Activated CD8-positive, alpha-beta memory T cell treated with anti-CD3 and anti-CD28 coated beads, Interleukin-2, amount 50 U/mL, for 24 hours (primary cell): Measurements from ENCODE around the gene NKAIN4.
"Not testable (repeated sequence)": the region's sequence is repeated elsewhere in the genome, so short reads cannot be mapped to it uniquely, and the experiment has no call there.

ENCODE experiments used
- DNase-seq: peaks from one replicate; pipeline ENCODE4 v3.0.0-alpha.2; 2020; ENCODE audit errors: extremely low read depth

Gene NKAIN4

DNA sequence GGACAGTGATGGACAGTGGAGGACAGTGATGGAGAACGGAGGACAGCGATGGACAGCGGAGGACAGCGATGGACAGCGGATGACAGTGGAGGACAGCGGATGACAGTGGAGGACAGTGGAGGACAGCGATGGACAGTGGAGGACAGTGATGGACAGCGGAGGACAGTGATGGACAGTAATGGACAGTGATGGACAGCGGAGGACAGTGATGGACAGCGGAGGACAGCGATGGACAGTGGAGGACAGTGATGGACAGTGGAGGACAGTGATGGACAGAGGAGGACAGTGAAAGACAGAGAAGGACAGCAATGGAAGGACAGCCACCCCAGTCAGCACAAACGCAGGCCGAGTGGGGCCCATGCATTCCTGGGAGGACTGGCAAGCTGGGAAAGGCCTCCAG lies 3.4 kb upstream of the NKAIN4 start:
- no peak for DNase-seq

DNA sequence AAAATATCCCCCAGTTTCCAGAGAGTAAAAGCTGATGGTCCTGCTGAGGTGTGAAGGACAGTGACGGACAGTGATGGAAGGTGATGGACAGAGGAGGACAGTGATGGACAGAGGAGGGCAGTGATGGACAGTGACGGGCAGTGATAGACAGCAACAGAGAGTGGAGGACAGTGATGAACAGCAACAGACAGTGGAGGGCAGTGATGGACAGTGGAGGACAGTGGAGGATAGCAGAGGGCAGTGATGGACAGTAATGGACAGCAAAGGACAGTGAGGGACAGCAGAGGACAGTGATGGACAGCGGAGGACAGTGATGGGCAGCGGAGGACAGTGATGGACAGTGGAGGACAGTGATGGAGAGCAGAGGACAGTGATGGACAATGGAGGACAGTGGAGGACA lies 2.7 kb upstream of the NKAIN4 start:
- no peak for DNase-seq

- no peak for DNase-seq
These were observed 1.9 kb upstream of the NKAIN4 start for GRCh38 chr20:63255931-63256704.

DNA sequence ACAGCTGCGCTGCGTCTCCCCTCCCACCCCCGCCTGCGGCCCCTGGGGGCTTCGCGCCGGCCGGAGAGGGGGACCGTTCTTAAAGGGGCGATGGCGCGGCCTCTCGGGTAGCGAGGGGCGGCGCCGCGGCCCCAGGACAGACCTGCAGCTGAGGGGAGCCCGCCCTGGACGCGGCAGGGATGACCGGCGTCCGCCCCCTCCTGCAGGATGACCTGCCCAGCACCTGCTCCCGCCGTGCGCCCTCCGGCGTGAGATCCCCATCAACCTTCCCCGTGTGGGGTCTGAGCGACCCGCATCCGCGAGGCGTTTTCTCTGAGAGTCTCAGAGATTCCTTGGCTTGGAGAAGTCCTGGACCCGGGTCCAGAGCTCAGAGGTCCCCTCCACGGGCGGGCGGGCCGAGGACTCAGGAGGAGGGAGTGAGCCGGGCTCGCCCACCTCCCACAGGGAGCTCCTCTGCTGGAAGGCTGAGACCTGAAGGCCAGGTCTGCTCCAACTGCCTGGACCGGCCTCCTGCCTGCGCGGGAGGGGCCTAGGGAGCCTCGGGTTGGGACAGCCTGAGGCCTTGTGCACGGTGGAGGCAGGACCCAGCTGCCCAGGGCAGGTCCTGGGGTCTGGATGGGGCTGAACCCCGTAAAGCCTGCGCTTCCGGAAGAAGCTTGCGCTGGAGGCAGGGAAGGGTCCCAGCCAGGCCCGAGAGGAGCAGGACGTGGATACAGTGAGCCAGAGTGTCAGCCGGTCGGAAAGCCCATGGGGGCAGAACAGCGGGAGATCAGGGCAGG lies 532 bp upstream of the NKAIN4 start:
- no peak for DNase-seq

DNA sequence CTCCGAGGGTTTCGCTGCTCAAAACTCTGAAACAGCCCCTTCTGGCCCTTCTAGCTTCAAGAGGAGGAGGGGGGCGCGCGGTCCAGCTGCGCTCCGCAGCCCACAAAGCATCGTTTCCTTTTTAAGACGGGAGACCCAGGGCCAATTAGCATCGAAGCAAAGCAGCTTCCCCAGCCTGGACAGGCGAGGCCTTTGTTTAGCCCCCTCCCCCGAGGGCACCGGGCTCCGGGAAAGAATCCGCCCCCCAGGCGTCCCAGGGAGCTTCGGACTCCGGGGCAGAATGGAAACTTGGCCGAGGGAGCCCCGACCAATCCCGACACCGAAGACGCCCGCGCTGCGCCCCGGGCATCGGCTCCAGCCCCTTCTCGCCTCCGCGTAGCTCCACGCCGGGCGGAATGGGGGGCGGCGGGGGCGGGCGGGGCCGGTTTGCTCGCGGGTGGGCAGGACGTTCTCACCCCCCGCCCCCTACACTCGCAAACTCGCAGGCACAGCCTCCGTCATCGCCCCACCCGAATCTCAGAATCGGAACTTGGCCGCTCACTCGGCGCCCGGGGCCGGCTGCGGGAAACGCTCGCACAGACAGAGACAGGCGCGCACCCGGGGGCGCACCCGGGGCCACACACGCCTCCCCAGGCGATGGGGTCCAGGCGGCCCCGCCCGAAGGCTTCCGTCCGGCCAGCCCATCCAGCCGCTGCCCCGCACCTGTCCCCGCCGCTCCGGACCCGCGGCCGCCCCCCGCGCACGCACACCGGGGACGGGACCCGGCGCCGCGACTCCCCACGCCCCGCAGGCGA lies 628 bp downstream of the NKAIN4 start:
- DNase-seq, result no peak

GRCh38 chr20:63253065-63253437 lies 1.2 kb downstream of the NKAIN4 start:
- no peak for DNase-seq

DNA sequence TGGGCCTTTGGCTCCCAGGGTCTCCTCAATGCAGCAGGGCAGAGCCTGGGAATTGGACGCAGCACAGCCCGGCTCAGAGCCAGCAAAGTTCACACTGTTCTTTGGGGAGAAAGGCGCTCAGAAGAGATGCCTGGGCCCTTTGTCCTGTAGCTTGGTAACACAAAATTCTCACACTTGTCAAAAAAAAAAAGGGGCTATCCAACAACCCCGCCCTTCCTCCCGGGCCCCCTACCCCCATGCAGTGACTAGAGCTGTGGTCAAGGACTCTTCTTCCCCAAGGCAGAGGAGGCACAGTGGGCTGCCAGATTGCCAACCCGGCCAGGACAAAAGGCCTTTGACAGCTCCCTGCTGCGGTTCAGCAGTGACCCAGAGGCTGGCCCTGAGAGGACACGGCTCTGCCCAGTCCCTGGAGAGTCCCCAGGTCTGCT lies 2.0 kb downstream of the NKAIN4 start:
- no peak for DNase-seq

DNA sequence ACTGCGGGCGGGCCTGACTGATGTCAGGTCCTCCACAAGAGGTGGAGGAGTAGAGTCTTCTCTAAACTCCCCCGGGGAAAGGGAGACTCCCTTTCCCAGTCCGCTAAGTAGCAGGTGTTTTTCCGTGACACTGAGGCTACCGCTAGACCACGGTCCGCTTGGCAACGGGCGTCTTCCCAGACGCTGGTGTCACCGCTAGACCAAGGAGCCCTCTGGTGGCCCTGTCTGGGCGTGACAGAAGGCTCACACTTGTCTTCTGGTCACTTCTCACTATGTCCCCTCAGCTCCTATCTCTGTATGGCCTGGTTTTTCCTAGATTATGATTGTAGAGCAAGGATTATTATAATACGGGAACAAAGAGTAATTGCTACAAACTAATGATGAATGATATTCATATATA lies 2.9 kb downstream of the NKAIN4 start:
- not testable (repeated sequence) for DNase-seq

DNA sequence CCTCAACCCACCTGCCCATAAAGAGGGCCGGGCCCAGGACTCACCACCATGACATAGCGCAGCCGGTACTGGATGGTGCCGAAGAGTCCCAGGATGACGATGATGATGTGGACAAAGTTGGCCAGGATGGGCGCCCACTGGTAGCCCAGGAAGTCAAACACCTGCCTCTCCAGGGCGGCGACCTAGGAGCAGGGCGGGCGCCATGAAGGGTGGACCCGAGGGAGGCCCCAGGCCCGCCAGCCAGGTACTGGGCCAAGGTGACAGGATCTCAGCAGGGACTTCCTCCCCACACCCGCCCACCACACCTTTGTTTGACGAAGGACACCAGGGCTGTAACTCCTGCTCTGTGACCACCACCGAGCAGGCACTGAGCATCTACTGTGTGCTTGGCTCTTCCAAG lies 4.4 kb downstream of the NKAIN4 start:
- DNase-seq, result no peak

GRCh38 chr20:63248835-63249591 lies 5.2 kb downstream of the NKAIN4 start:
- no peak for DNase-seq

GRCh38 chr20:63247671-63248228 lies 6.5 kb downstream of the NKAIN4 start:
- DNase-seq, result no peak

- no peak for DNase-seq
These were observed 7.6 kb downstream of the NKAIN4 start for GRCh38 chr20:63246490-63247288.

DNA sequence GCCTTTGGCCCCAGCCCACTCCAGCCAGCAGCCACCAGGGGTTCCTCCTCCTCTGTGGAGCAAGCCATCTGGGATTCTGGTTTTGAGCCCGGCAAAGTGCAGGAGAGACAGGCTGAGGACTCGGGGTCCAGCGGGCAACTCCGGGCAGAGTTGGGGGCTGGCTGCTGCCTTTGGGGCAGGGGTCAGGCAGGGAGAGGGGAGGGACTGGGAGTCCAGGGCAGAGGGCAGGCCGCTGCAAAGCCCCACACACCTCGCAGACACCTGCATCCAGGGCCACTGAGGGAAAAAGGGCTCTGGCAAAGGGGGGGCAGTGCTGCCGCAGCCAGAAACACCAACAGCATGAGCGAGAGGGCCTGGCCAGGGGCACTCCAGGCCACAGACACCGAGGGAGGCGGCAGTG lies 9.8 kb downstream of the NKAIN4 start:
- no peak for DNase-seq

DNA sequence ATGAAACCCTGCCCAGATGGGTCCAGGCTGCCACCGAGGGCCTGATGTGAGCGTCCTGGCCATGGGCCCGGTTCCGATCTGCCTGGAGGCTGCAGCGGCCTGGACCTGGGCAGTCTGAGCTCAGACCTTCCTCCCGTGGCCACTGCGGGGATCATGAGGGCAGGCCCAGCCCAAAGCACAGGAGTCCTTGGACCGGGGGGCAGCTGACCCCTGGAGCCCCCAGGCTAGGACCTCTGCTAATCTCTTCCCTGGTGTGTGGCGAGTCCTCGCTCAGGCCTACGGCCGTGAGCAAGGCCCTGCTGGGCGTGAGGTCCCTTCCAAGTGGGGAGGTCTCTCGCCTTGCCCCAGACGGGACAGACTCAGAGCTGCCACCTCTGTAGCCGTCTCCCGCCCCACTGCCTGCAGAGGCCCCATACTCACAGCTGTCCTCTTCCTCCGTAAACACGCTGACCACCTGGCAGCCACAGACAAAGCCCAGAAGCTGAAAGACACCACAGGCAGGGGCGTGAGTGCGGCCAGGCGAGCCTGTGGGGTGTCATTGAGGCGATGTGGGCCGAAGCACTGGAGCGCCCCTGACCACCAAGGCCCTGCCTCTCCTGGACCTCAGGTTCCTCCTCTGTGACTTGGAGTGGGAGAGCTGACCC lies 10.5 kb downstream of the NKAIN4 start:
- DNase-seq, result no peak

DNA sequence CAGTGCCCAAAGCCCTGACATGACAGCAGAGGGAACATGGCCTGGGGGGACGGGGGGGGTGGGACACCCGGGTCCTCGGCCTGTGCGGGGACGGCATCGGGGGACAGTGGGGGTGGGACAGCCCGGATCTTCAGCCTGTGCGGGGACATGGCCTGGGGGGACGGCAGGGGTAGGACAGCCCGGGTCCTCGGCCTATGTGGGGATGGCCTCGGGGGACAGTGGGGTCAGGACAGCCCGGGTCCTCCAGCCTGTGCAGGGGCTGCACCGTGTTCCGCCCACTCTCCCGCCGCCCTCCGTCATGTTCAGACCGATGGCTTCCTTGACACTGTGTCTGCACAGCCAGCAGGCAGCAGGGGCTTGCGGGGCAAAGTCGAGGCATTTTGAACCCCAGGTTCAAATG lies 11.5 kb downstream of the NKAIN4 start:
- no peak for DNase-seq

DNA sequence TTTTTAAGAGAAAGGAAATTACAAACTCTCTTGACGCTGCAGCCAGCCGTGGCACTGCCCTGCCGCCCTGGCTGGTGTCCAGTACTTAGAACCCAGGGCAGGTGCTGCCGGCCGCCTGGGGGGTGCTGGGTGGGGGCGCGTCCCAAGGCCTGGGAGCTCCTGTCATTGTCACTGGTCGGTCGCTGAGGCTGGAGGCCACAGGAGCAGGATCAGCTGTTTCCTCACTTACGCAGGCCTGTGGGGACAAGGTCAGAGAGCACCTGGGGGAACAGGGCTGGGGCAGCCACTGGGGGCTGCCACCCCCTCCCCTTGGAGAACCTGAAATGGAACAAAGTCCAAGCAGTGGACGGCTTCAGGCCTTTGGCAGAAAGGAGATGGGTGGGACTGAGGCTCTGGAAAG lies 13.0 kb downstream of the NKAIN4 start:
- no peak for DNase-seq

DNA sequence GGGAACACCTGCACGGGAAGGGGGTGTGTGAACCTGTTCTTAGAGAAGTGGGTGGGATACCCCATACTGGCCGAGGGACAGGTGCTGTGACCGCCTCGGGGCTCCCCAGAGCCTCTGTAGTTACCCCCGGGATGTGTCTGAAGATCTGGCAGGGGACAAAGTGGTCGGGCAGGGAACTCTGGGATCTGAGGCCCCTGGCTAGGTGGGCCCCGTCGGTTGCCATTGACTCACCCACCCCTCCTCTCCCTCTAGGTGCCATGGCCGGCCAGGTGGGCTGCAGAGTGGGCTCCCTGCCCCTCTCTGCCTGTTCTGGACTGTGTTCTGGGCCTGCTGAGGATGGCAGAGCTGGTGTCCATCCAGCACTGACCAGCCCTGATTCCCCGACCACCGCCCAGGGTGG lies 14.3 kb downstream of the NKAIN4 start:
- DNase-seq, result no peak

DNA sequence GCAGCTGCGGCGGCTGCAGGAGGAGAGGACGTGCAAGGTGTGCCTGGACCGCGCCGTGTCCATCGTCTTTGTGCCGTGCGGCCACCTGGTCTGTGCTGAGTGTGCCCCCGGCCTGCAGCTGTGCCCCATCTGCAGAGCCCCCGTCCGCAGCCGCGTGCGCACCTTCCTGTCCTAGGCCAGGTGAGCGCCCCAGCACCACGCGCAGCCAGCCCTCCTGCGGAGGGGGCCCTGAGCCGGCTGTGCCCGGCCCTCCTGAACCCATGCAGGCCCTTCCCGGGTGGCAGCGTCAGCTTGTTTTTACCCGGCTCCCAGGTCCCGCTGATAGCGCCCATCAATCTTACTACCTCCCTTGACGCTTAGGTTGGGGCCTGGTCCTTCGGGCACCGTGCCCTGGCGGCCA lies 14.8 kb downstream of the NKAIN4 start:
- DNase-seq, result no peak

DNA sequence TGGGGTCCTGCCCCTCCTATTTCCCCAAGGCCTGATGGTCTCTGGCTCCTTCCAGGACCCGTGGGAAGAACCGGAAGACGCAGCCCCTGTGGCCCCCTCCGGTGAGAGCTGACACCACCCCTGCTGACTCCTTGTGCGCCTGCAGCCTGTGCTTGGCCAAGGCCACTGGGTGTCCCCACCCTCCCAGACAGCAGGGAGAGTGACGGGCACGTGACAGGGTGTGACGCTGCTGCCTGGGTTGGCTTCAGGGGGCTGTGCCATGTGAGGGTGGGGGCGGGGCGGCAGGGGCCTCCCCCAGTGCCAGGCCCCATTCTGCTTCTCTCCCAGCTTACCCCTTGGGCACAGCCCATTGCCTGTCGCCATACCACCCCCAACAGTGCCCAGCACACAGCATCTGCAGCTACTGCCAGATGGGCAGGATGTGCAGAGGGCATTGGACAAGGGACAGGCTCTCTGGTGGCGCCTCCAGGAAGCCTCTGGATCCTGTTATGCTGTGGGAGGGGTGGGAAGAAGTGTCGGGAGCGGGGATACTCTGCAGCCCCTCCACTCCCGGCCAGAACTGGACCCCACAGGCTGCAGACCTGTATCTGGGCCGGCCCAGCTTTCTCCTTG lies 15.6 kb downstream of the NKAIN4 start:
- DNase-seq, result no peak

DNA sequence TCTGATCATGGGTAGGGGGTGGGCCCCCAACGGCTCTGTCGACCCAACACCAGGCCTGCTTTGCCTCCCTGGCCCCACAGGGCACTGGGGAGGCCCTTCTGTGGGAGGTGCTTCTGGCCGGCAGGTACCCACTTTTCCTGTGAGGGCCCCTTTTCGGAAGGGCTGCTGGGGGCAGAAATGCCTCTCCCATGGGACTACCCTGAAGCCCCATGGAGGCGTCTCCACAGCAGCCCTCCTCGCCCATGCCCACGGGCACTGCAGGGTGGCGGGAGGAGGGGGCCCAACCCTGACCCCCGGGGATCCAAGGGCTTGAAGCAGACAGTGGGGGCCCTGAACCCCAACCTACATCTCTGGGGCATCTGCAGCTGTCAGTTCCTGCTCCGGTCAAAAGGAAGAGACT lies 16.2 kb downstream of the NKAIN4 start:
- no peak for DNase-seq
